ENCODE results near the gene CCDC190.
A peak's percentile ranks its signal among the peaks of the same experiment; 100 is the strongest.

Gene CCDC190

GRCh38 chr1:162868972-162869371 lies 8.0 kb upstream of the CCDC190 start:
- H3K4me3 ChIP-seq (replicated peaks; ENCODE audit: low read depth, low read length): no peak overlapping the region

GRCh38 chr1:162861625-162862024 lies 650 bp upstream of the CCDC190 start:
- DNase-seq (ENCODE audit: extremely low read depth, low read depth): no peak
- no peak for TF ChIP-seq CTCF (IDR thresholded peaks at IDR 0.05; ENCODE audit: low read depth, low read length, missing control alignments)
- no peak overlapping the region for H3K4me3 ChIP-seq (replicated peaks; ENCODE audit: low read depth, low read length)

More at GRCh38 chr1:162868972-162869371, 8.0 kb upstream of the CCDC190 start:
- DNase-seq (ENCODE audit: extremely low read depth, low read depth): no peak
- TF ChIP-seq CTCF (IDR thresholded peaks at IDR 0.05; ENCODE audit: low read depth, low read length, missing control alignments): no peak

GRCh38 chr1:162859191-162859590 lies 1.8 kb downstream of the CCDC190 start:
- TF ChIP-seq CTCF (IDR thresholded peaks at IDR 0.05; ENCODE audit: low read depth, low read length, missing control alignments): no peak
- DNase-seq (ENCODE audit: extremely low read depth, low read depth): no peak
- H3K4me3 ChIP-seq (replicated peaks; ENCODE audit: low read depth, low read length): no peak overlapping the region

GRCh38 chr1:162857850-162858249 lies 3.1 kb downstream of the CCDC190 start:
- no peak overlapping the region for H3K4me3 ChIP-seq (replicated peaks; ENCODE audit: low read depth, low read length)
- no peak for TF ChIP-seq CTCF (IDR thresholded peaks at IDR 0.05; ENCODE audit: low read depth, low read length, missing control alignments)
- no peak for DNase-seq (ENCODE audit: extremely low read depth, low read depth)

GRCh38 chr1:162856260-162856659 lies 4.7 kb downstream of the CCDC190 start:
- H3K4me3 ChIP-seq (replicated peaks; ENCODE audit: low read depth, low read length): no peak overlapping the region
- TF ChIP-seq CTCF (IDR thresholded peaks at IDR 0.05; ENCODE audit: low read depth, low read length, missing control alignments): no peak
- peak; percentile 87 for DNase-seq (ENCODE audit: extremely low read depth, low read depth)

- no peak overlapping the region for H3K4me3 ChIP-seq (replicated peaks; ENCODE audit: low read depth, low read length)
- no peak for TF ChIP-seq CTCF (IDR thresholded peaks at IDR 0.05; ENCODE audit: low read depth, low read length, missing control alignments)
These were observed 5.4 kb downstream of the CCDC190 start for GRCh38 chr1:162855461-162856150.

More at GRCh38 chr1:162855461-162856150, 5.4 kb downstream of the CCDC190 start:
- DNase-seq (ENCODE audit: extremely low read depth, low read depth): no peak
